Activated T-cell treated with anti-CD3 and anti-CD28 coated beads, Interleukin-2, amount 50 U/mL, for 24 hours (primary cell): ENCODE measurements around the gene TRMT2A.
"Not testable (repeated sequence)": the region's sequence is repeated elsewhere in the genome, so short reads cannot be mapped to it uniquely, and the experiment has no call there.

Source experiments
- DNase-seq: peaks from one replicate; pipeline ENCODE4 v3.0.0-alpha.2; 2020
- H3K27ac Mint-ChIP-seq: 2 replicates; pipeline ENCODE4 v1.8.0; 2020; ENCODE audit warnings: mild to moderate bottlenecking, mixed read lengths
- H3K27me3 Mint-ChIP-seq: 2 replicates; pipeline ENCODE4 v1.8.0; 2020; ENCODE audit warnings: mixed read lengths
- H3K36me3 Mint-ChIP-seq: 2 replicates; pipeline ENCODE4 v1.8.0; 2020; ENCODE audit warnings: low read depth, mixed read lengths
- H3K4me1 Mint-ChIP-seq: 2 replicates; pipeline ENCODE4 v1.8.0; 2020; ENCODE audit warnings: low read depth, mixed read lengths
- H3K4me3 Mint-ChIP-seq: 2 replicates; pipeline ENCODE4 v1.8.0; 2020; ENCODE audit warnings: mild to moderate bottlenecking, moderate library complexity, mixed read lengths
- H3K9me3 Mint-ChIP-seq: 2 replicates; pipeline ENCODE4 v1.8.0; 2020; ENCODE audit warnings: mixed read lengths

The TRMT2A gene

GRCh38 chr22:20116951-20117632 lies at the start of gene TRMT2A:
Gene TRMT2A (minus strand): TSS chr22:20117226. CDS start chr22:20116906, 320 bp downstream.
- H3K4me3 Mint-ChIP-seq, result peak within 1 kb of the TSS; percentile 94
- no peaks in the 10 kb centered on the region for H3K9me3 Mint-ChIP-seq
- H3K27me3 Mint-ChIP-seq, result no peaks in the 10 kb centered on the region
- H3K36me3 Mint-ChIP-seq, result peaks cover 93% of the 10 kb centered on the region
- peak; percentile 98 for DNase-seq
- peak within 1 kb of the TSS; percentile 96 for H3K27ac Mint-ChIP-seq
- H3K4me1 Mint-ChIP-seq, result peaks cover 65% of the 10 kb centered on the region

DNA sequence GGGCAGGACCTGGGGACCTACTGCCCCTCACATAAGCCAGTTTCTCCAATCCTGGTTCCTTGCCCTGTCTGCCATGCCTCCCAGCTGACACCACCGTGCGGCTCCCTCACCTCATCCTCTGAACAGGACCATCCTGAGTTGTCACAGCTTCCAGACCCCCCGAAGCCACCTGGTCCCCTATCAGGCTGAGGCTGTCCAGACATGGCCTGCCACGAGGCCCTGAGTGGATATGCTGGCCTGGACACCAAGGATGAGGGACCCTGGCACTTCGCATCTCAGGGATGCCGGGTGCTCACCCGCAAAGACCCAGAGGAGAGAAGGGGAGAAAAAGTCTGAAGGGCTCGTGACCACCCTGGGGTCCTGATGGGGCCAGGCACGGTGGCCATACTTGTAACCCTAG lies 49.7 kb upstream of the TRMT2A start:
- Mint-ChIP-seq H3K4me3 (no peak overlapping the region), H3K27me3 (no peaks in the 10 kb centered on the region), H3K36me3 (no peaks in the 10 kb centered on the region), H3K4me1 (no peaks in the 10 kb centered on the region), H3K27ac (no peak overlapping the region), H3K9me3 (no peaks in the 10 kb centered on the region)
- DNase-seq, result no peak

DNA sequence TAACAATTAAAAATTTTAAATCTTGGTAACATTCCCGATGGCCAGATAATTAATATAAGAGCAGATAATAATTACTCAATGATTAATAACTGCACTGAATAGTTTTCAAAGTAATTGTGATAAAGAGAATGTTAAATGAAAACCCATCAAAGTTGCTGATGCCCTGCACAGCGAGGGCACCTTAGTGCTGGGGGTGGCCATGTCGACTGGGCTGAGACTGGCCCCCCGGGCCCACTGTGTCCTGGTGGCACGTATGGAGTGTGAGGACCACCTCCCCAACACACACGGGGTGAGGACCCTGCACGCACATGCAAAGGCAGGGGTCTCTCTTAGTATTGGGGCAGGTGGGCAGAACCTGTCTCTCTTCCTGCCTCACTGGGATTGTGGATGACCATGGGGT lies 48.9 kb upstream of the TRMT2A start:
- no peak overlapping the region for H3K4me3 Mint-ChIP-seq
- no peak overlapping the region for H3K27ac Mint-ChIP-seq
- no peaks in the 10 kb centered on the region for H3K9me3 Mint-ChIP-seq
- H3K4me1 Mint-ChIP-seq, result no peaks in the 10 kb centered on the region
- no peak for DNase-seq
- H3K27me3 Mint-ChIP-seq, result no peaks in the 10 kb centered on the region
- no peaks in the 10 kb centered on the region for H3K36me3 Mint-ChIP-seq

DNA sequence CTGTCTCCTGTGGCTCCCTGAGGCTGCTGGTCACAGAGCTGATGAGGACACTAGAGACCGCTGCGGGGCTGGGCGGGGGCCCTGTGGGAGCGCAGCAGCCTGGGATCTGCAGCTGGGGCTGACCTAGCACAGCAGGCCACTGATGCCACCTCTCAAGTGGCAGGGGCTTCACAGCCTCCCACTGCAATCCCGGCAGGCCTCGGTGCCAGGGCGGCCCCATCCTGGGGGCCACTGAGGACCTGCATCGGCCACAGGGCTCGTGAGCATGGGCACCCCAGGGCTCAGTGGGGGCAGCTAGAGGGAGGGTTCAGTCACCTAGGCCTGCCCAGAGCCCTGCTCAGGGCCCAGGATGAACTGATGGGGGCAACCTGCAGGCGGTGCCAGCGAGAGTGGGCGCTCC lies 48.4 kb upstream of the TRMT2A start:
- no peak for DNase-seq
- H3K4me1 Mint-ChIP-seq, result no peaks in the 10 kb centered on the region
- H3K27me3 Mint-ChIP-seq, result no peaks in the 10 kb centered on the region
- no peaks in the 10 kb centered on the region for H3K36me3 Mint-ChIP-seq
- no peak overlapping the region for H3K27ac Mint-ChIP-seq
- no peaks in the 10 kb centered on the region for H3K9me3 Mint-ChIP-seq
- H3K4me3 Mint-ChIP-seq, result no peak overlapping the region

DNA sequence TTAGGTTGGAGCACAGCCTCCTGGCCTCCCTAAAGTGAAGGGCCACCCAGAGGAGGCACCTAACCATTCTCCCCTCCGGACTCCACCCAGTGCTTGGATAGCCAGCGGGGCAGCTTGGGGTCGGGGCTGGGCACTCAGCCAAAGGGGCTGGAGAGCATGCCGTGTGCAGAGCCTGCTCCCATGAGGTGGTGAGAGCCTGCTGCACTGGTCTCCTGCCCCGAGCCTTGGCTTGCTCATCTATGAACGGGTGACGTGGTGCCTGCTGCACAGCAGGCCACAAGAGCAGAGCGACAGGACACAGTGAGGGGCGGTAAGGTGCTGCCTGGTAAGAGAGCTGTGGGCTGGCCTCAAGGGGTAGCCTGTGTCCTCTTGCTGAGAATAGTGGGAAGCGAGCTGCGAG lies 47.8 kb upstream of the TRMT2A start:
- no peaks in the 10 kb centered on the region for H3K36me3 Mint-ChIP-seq
- H3K4me3 Mint-ChIP-seq, result no peak overlapping the region
- no peaks in the 10 kb centered on the region for H3K27me3 Mint-ChIP-seq
- H3K9me3 Mint-ChIP-seq, result no peaks in the 10 kb centered on the region
- DNase-seq, result no peak
- no peaks in the 10 kb centered on the region for H3K4me1 Mint-ChIP-seq
- H3K27ac Mint-ChIP-seq, result no peak overlapping the region

DNA sequence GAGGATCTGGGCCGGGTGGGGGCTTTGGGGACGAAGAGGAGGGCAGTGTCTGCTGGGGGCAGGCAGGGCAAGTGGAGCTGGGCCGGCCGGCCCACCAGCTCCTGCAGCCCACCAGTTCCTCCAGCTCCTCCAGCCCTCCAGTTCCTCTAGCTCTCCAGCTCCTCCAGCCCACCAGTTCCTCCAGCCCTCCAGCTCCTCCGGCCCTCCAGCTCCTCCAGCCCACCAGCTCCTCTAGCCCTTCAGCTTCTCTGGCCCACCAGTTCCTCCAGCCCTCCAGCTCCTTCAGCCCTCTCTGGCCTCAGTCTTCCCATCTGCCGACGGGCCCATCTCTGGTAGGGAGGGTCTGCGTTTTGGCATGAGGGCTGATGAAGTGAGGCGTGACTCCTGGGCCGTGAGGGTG lies 43.0 kb upstream of the TRMT2A start:
- H3K9me3 Mint-ChIP-seq, result no peaks in the 10 kb centered on the region
- H3K27ac Mint-ChIP-seq, result no peak overlapping the region
- H3K36me3 Mint-ChIP-seq, result no peaks in the 10 kb centered on the region
- DNase-seq, result no peak
- peaks cover 5% of the 10 kb centered on the region for H3K27me3 Mint-ChIP-seq
- H3K4me3 Mint-ChIP-seq, result no peak overlapping the region
- H3K4me1 Mint-ChIP-seq, result peaks cover 2% of the 10 kb centered on the region

DNA sequence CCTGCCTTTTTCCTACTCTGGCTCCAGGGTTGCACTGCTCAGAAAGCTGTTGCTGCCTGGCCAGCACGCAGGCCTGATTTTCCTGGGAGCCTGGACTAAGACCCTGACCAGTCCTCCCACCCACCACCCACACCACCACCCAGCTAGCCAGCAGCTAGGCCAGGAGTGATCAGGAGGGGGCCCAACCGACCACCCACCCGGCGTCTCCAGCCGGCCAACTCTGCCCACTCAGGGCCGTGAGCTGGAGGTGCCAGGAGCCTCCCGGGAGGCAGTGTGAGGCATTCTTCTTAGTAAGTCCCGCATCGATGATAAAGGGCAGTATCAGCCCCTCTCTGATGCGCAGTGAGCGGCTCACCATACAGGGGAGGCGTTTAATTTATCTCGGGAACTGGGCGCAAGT lies 42.5 kb upstream of the TRMT2A start:
- not testable (repeated sequence) for H3K36me3 Mint-ChIP-seq, H3K9me3 Mint-ChIP-seq, H3K4me3 Mint-ChIP-seq, H3K27me3 Mint-ChIP-seq, H3K27ac Mint-ChIP-seq, DNase-seq, H3K4me1 Mint-ChIP-seq

GRCh38 chr22:20159076-20159475 lies 42.0 kb upstream of the TRMT2A start:
- Mint-ChIP-seq H3K9me3 (no peaks in the 10 kb centered on the region), H3K27me3 (peaks cover 5% of the 10 kb centered on the region), H3K27ac (no peak overlapping the region), H3K4me1 (peaks cover 2% of the 10 kb centered on the region), H3K4me3 (no peak overlapping the region), H3K36me3 (no peaks in the 10 kb centered on the region)
- DNase-seq, result no peak

DNA sequence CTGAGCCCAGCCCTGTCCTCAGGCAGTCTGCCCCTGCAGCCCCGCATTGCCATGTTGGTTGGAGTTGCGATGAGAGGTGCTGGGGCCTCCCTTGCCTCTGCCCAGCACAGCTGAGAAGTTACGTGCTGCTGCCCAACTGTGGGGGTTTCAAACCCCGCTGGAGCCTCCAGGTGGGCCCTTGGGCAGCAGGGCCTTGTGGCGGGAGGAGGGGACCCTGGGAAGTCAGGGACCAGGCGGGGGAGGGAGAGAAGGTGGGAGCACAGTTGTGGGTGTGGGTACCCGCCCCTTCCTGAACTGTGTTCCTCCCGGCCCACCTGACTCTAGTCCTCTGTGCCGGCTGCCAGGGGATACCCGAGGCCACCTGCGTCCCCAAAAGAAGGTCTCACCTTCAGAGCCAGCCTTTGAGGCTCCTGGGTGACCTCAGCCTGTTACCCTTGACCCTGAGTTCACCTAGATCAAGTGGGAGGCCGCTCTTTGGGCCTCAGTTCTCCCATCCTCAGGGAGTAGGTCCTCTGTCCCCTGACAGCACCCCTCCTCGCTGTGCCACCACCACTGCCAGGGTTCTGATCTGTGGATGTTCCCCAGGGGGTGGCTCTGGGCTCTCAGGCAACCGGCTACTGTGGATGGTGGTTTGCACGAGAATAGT lies 41.5 kb upstream of the TRMT2A start:
- Mint-ChIP-seq H3K27me3 (peaks cover 5% of the 10 kb centered on the region), H3K36me3 (no peaks in the 10 kb centered on the region), H3K4me3 (no peak overlapping the region), H3K4me1 (peaks cover 2% of the 10 kb centered on the region), H3K27ac (no peak overlapping the region), H3K9me3 (no peaks in the 10 kb centered on the region)
- no peak for DNase-seq

DNA sequence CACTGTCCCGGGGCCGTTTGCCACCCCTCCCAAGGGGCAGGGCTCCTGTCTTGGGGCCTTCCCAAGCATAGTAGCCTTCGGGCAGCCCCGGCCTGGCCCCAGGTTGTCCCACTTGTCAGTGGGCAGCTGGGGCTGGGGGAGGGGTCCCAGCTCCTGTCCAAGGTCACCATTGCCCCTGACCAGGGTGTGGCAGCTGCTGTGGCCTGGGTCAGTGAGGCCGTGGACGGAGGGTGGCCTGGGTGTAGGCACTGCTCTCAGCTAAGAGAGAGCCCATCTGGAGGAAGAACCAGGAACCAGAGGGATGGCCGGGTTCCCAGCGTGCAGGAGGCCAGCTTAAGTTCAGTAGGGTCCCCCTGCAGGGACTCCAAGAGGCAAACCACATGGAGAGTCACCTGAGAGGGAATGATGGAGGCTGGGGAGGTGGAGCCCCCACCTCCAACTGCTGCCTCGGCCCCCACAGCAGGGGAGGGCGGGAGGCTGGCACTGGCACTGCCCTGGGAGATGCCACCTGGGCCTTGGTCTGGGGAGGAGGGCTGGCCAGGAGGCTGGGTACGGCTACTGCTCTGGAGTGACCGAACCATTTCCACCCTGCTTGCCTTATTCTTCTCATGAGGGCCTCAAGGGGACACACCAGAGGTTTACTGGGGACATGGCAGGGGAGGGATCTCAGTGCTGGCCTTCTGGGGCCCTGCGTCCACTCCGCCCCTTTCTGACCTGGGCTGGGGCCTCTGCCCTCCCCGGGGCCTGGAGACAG lies 40.6 kb upstream of the TRMT2A start:
- DNase-seq, result no peak
- Mint-ChIP-seq H3K27me3 (peaks cover 5% of the 10 kb centered on the region), H3K4me3 (no peak overlapping the region), H3K27ac (no peak overlapping the region), H3K36me3 (no peaks in the 10 kb centered on the region), H3K9me3 (no peaks in the 10 kb centered on the region), H3K4me1 (peaks cover 2% of the 10 kb centered on the region)

GRCh38 chr22:20156611-20157429 lies 39.8 kb upstream of the TRMT2A start:
- Mint-ChIP-seq H3K36me3 (no peaks in the 10 kb centered on the region), H3K9me3 (no peaks in the 10 kb centered on the region), H3K4me3 (no peak overlapping the region), H3K4me1 (peaks cover 2% of the 10 kb centered on the region), H3K27ac (no peak overlapping the region), H3K27me3 (peaks cover 5% of the 10 kb centered on the region)
- peak; percentile 95 for DNase-seq

- H3K27me3 Mint-ChIP-seq, result peaks cover 5% of the 10 kb centered on the region
These were observed 39.0 kb upstream of the TRMT2A start for GRCh38 chr22:20156042-20156389.

DNA sequence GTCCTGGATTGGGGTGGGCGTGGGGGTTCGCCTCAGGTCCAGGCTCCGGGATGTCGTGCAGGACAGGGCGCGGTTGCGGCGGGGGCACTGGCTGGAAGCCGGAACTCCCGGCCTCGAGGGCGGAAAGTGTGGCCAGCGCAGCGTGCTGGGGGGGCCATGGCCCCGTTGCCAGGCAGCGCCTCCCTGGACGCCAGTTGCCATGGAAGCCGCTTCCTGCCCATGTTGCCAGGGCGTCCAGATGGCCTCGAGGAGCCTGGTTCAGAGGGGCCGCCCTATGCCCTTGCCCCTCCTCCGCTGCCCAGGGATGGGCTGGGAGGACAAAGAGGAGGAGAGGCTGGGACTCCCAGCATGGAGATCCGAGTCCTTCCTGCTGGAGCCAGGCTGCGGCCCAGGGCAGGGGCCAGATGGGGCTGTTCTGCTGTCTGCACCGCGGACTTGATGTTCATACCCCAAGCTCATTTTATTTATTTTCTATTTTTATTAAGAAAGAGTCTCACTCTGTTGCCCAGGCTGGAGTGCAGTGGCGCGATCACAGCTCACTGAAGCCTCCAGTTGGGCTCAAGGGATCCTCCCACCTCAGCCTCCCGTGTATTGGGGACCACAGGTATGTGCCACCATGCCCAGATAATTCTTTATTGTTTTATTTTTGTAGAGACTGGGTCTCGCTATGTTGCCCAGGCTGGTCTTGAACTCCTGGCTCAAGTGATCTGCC lies 38.5 kb upstream of the TRMT2A start:
- H3K27me3 Mint-ChIP-seq, result peaks cover 5% of the 10 kb centered on the region
- H3K4me3 Mint-ChIP-seq, result no peak overlapping the region
- DNase-seq, result no peak
- no peak overlapping the region for H3K27ac Mint-ChIP-seq
- H3K9me3 Mint-ChIP-seq, result no peaks in the 10 kb centered on the region
- H3K36me3 Mint-ChIP-seq, result no peaks in the 10 kb centered on the region
- H3K4me1 Mint-ChIP-seq, result peaks cover 2% of the 10 kb centered on the region

More at GRCh38 chr22:20156042-20156389, 39.0 kb upstream of the TRMT2A start:
- DNase-seq, result no peak
- no peak overlapping the region for H3K27ac Mint-ChIP-seq
- H3K36me3 Mint-ChIP-seq, result no peaks in the 10 kb centered on the region
- H3K9me3 Mint-ChIP-seq, result no peaks in the 10 kb centered on the region
- H3K4me1 Mint-ChIP-seq, result peaks cover 2% of the 10 kb centered on the region
- H3K4me3 Mint-ChIP-seq, result no peak overlapping the region

GRCh38 chr22:20154602-20155187 lies 37.7 kb upstream of the TRMT2A start:
- Mint-ChIP-seq H3K9me3 (no peaks in the 10 kb centered on the region), H3K36me3 (no peaks in the 10 kb centered on the region), H3K4me3 (no peak overlapping the region), H3K4me1 (peaks cover 2% of the 10 kb centered on the region), H3K27ac (no peak overlapping the region), H3K27me3 (peaks cover 5% of the 10 kb centered on the region)
- DNase-seq, result no peak
